SK-N-SH treated with all-trans-retinoic acid at 6 μM for 48 hours (cell line): ENCODE data around the gene CEP128.

Source experiments
- ARNTL ChIP-seq: fragments of 450-650 bp; formaldehyde crosslinking; IDR thresholded peaks from 2 replicates; pipeline ENCODE4 v1.5.0; 2020; ENCODE audit warnings: low read depth, mild to moderate bottlenecking, moderate library complexity, borderline replicate concordance
- BACH2 ChIP-seq: fragments of 250-450 bp; sonication (Bioruptor Pico); IDR thresholded peaks from 2 replicates; pipeline ENCODE4 v1.9.0; 2021; ENCODE audit warnings: mild to moderate bottlenecking, borderline replicate concordance
- RARB ChIP-seq: fragments of 250-450 bp; sonication (Bioruptor Pico); IDR thresholded peaks from 2 replicates; pipeline ENCODE4 v1.8.0; 2021; ENCODE audit warnings: mild to moderate bottlenecking, moderate library complexity
- ZNF70 ChIP-seq: fragments of 450-650 bp; formaldehyde crosslinking; IDR thresholded peaks from 2 replicates; pipeline ENCODE4 v1.5.0; 2020; ENCODE audit warnings: mild to moderate bottlenecking, moderate library complexity

DNA sequence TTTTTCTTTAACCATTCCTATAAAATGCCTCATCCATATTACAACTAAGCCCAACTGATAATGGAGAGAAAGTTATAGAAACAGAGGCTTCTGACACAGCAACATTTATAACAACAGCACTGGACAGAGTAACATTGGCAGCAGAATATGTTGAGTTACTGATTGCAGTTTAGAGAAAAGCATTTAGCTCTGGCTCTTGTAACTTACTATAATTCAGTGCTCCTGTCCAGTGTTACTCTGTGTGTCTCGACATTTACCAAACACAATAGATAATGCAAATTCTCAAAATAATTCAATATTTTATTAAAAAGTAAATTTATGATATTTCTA, 356.1 kb downstream of the CEP128 start:
- TF ChIP-seq RARB (CRISPR knock-in tag): no peak
- no peak for TF ChIP-seq ZNF70
- no peak for TF ChIP-seq BACH2 (CRISPR knock-in tag)
- no peak for TF ChIP-seq ARNTL
